T-cell (primary cell): ENCODE data around the gene UQCR11. TPM values are rescaled to one million over a fixed set of nuclear protein-coding genes. Genes with fewer than 3 reads are reported as not detected.
A peak's percentile ranks its signal among the peaks of the same experiment; 100 is the strongest.

Experiments
- ATAC-seq, 4 experiments: fragments of 200-7000 bp in 3 of 4; fragments of 150-1000 bp in 1 of 4; cut with Tn5 transposase; replicated peaks in 1 of 4; 1 replicate in 3 of 4; 2 replicates in 1 of 4; pipeline ENCODE4 v1.10.0; 2021; ENCODE audit warnings: moderate library complexity in 3 of 4, mild to moderate bottlenecking in 2 of 4, moderate number of reproducible peaks in 1 of 4
- CTCF ChIA-PET, 2 donors: fragments of 300-600 bp; sonication (Branson Sonifier 250); formaldehyde crosslinking; loops; one replicate each; lab custom pipeline; 2022; ENCODE audit warnings: antibody characterized with exemption in 2 of 2; lab: Charles Lee
- POLR2A ChIA-PET, 2 donors: fragments of 300-600 bp; sonication (Branson Sonifier 250); formaldehyde crosslinking; loops; one replicate each; lab custom pipeline; 2022; ENCODE audit warnings: antibody characterized with exemption in 2 of 2; lab: Charles Lee
- DNase-seq, 35 experiments: peaks; one replicate each; pipeline versions ENCODE4 v3.0.0 to v3.0.0-alpha.2; 2013 to 2023
- H3K27ac ChIP-seq: one replicate; pipeline ENCODE4 v1.5.1; 2013; ENCODE audit warnings: low read length
- H3K27me3 ChIP-seq, 2 experiments: replicated peaks in 1 of 2; 1 replicate in 1 of 2; 2 replicates in 1 of 2; pipeline versions ENCODE4 v1.6.1 to v1.7.0; 2013; ENCODE audit warnings: low read length in 1 of 2, mixed read lengths in 1 of 2; ENCODE audit not compliant: control insufficient read depth in 2 of 2, insufficient read depth in 2 of 2; ENCODE audit errors: extremely low read depth in 1 of 2
- H3K36me3 ChIP-seq, 2 donors: 1 replicate in 1 of 2; 2 replicates in 1 of 2; pipeline versions ENCODE4 v1.6.1 to v1.7.0; 2013; ENCODE audit warnings: low read length in 1 of 2; ENCODE audit not compliant: control insufficient read depth in 2 of 2, insufficient read depth in 1 of 2; ENCODE audit errors: extremely low read depth in 1 of 2
- H3K4me1 ChIP-seq, 2 experiments: 1 replicate in 1 of 2; 2 replicates in 1 of 2; pipeline versions ENCODE4 v1.6.1 to v1.7.0; 2013; ENCODE audit warnings: low read length in 2 of 2, mixed read lengths in 1 of 2; ENCODE audit not compliant: insufficient read depth in 2 of 2, control insufficient read depth in 1 of 2; ENCODE audit errors: extremely low read depth in 1 of 2
- H3K4me3 ChIP-seq, 2 donors: 1 replicate in 1 of 2; 2 replicates in 1 of 2; pipeline versions ENCODE4 v1.5.1 to v1.7.0; 2013; ENCODE audit warnings: mild to moderate bottlenecking in 2 of 2, low read length in 1 of 2, moderate library complexity in 1 of 2; ENCODE audit not compliant: control insufficient read depth in 1 of 2; ENCODE audit errors: extremely low read depth in 1 of 2
- H3K9me3 ChIP-seq: 2 replicates; pipeline ENCODE4 v1.7.0; 2013
- H3K27ac Mint-ChIP-seq, 2 donors: one replicate each; pipeline ENCODE4 v1.8.0; 2020 to 2021; ENCODE audit warnings: mild to moderate bottlenecking in 2 of 2, mixed read lengths in 2 of 2
- H3K27me3 Mint-ChIP-seq, 2 donors: one replicate each; pipeline ENCODE4 v1.8.0; 2021 to 2022; ENCODE audit warnings: mixed read lengths in 2 of 2
- H3K36me3 Mint-ChIP-seq: one replicate; pipeline ENCODE4 v1.8.0; 2021; ENCODE audit warnings: mixed read lengths
- H3K4me1 Mint-ChIP-seq, 3 donors: one replicate each; pipeline ENCODE4 v1.8.0; 2020 to 2022; ENCODE audit warnings: mixed read lengths in 3 of 3, mild to moderate bottlenecking in 1 of 3
- H3K4me3 Mint-ChIP-seq, 3 donors: one replicate each; pipeline ENCODE4 v1.8.0; 2020 to 2022; ENCODE audit warnings: mild to moderate bottlenecking in 3 of 3, mixed read lengths in 3 of 3, moderate library complexity in 3 of 3
- H3K9me3 Mint-ChIP-seq, 3 donors: one replicate each; pipeline ENCODE4 v1.8.0; 2020 to 2022; ENCODE audit warnings: mixed read lengths in 3 of 3
- WGBS: methylation state at CpG from one replicate; pipeline ENCODE4 v1.1.5; 2013; ENCODE audit warnings: missing lambda C conversion rate; ENCODE audit not compliant: insufficient coverage; 5-methylcytosine and 5-hydroxymethylcytosine counted together
- total RNA-seq, 35 experiments: library from RNA in 6 of 35; stranded (reverse) in 6 of 35; fragments of 120-200 nt in 1 of 35; gene quantifications; one replicate each; pipeline versions ENCODE4 v1.2.1 to v1.2.4 and lab custom pipeline; 2013 to 2026

The UQCR11 gene
- total RNA-seq, 5 donors from 2014 or later (not counting 1 experiment from before 2014, with no cell fraction given): 127 to 168 (median 148) TPM

DNA sequence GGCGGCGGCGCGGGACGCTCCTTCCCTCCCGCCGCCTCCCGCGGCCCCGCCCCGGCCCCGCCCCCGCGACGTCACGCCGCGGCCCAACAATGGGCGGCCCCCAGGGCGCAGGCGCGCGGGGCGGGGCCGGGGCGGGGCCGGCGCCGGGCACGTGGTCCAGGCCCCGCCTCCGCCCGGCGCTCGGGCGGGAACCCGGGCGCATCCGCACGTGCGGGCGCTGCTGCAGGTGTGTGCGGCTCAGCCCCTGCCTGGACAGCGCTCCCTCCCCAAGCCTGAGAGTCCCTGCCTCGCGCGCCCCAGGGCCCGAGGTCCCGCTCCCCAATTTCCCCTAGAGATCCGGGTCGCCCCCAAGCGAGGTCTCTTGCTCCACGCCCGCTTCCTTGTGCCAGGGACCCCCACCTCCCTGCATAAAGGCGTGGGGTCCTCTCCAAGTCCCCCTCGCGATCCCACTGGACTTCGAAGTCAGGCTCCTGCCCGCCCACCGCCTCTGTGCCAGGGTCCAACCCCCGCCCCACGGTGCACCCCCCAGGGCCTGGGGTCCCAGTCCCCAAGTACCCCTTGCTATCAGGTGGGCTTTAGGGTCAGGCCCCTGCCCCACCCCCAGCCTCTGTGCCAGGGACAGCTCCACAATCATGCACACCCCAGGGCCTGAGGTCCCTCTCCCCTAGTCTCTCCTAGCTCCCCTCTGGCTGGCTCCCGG, 36.8 kb downstream of the UQCR11 start, which contains the start of gene MEX3D:
Gene MEX3D, minus strand, starts transcription at position 6 of the 700 bp plus-strand sequence. CDS start 267 bp downstream, outside the sequence.
- DNase-seq (peak; percentile 60 to 94 (median 77)), ATAC-seq (peak; percentile 93 to 96 (median 95))
- Histone ChIP-seq H3K9me3 (no peaks in the 10 kb centered on the region), H3K27me3 (peaks cover 0 to 21% of the 10 kb centered on the region in 2 experiments), H3K4me3 (peak within 1 kb of the TSS in 1 of 2 donors; percentile 33), H3K27ac (no peak within 1 kb of the TSS), H3K36me3 (no peaks in the 10 kb centered on the region), H3K4me1 (peaks cover 4 to 15% of the 10 kb centered on the region in 2 experiments)
- Mint-ChIP-seq H3K27ac (no peak within 1 kb of the TSS), H3K36me3 (no peaks in the 10 kb centered on the region), H3K9me3 (no peaks in the 10 kb centered on the region), H3K4me3 (peak within 1 kb of the TSS; percentile 28 to 60 (median 51)), H3K27me3 (peaks cover 3 to 5% of the 10 kb centered on the region in 2 donors), H3K4me1 (peaks cover 0 to 12% (median 2%) of the 10 kb centered on the region in 3 donors)
- POLR2A ChIA-PET: interaction anchor here in 1 of 2 donors (0.5 kb wide), 1 partner anchor 25 kb away, joined by 3 read pairs; no protein-coding TSS in a partner anchor
- 9% methylated on average over 62 of the region's 63 CpGs for WGBS
- CTCF ChIA-PET: no interaction called here

DNA sequence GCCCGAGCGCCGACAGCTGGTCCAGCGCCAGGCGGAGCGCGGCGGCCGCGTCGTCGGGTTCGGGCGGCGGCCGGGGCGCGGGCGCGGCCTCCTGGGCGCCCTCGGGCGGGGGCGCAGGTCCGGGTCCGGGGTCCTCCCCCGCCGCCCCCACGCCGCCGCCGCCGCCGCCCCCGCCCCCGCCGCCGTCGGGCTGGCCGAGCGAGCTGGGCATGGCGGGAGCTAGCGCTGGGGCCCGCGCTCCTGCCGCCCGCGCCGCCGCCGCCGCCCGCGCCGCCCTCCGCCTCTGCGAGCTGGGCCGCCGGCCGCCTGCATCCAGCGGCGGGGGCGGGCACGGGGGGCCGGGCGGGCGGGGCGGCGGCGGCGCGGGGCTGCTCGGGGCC, 37.4 kb downstream of the UQCR11 start:
- Histone ChIP-seq H3K27me3 (peaks cover 0 to 21% of the 10 kb centered on the region in 2 experiments), H3K4me1 (peaks cover 4 to 15% of the 10 kb centered on the region in 2 experiments), H3K9me3 (no peaks in the 10 kb centered on the region), H3K36me3 (no peaks in the 10 kb centered on the region), H3K4me3 (no peak overlapping the region), H3K27ac (no peak overlapping the region)
- no peaks in the 10 kb centered on the region for H3K9me3 Mint-ChIP-seq
- under 1% methylated on average over 62 of the region's 73 CpGs for WGBS
- ChIA-PET CTCF (no interaction called here), POLR2A (no interaction called here)
- no peak overlapping the region for H3K27ac Mint-ChIP-seq
- peak in 2 of 4 experiments; percentile 1 to 41 for ATAC-seq
- no peak for DNase-seq
- peaks cover 3 to 5% of the 10 kb centered on the region in 2 donors for H3K27me3 Mint-ChIP-seq
- H3K4me1 Mint-ChIP-seq: peaks cover 0 to 12% (median 2%) of the 10 kb centered on the region in 3 donors
- H3K4me3 Mint-ChIP-seq: no peak overlapping the region
- no peaks in the 10 kb centered on the region for H3K36me3 Mint-ChIP-seq

- Mint-ChIP-seq H3K27me3 (peaks cover 3 to 5% of the 10 kb centered on the region in 2 donors), H3K36me3 (no peaks in the 10 kb centered on the region), H3K4me3 (peak overlapping the region in 1 of 3 donors; percentile 34), H3K4me1 (peaks cover 0 to 12% (median 2%) of the 10 kb centered on the region in 3 donors), H3K27ac (no peak overlapping the region), H3K9me3 (no peaks in the 10 kb centered on the region)
- 2% methylated on average over 105 of the region's 108 CpGs for WGBS
- ATAC-seq (no peak), DNase-seq (peak in 2 of 35 experiments; percentile 12 to 25)
- no peaks in the 10 kb centered on the region for H3K9me3 ChIP-seq
- ChIA-PET CTCF (no interaction called here), POLR2A (no interaction called here)
- peaks cover 0 to 20% of the 10 kb centered on the region in 2 experiments for H3K27me3 ChIP-seq
- H3K36me3 ChIP-seq: no peaks in the 10 kb centered on the region
- peaks cover 4 to 15% of the 10 kb centered on the region in 2 experiments for H3K4me1 ChIP-seq
- no peak overlapping the region for H3K4me3 ChIP-seq
- no peak overlapping the region for H3K27ac ChIP-seq
Measured at GRCh38 chr19:1567116-1567847, 38.0 kb downstream of the UQCR11 start.

- Mint-ChIP-seq H3K27me3 (peaks cover 3 to 5% of the 10 kb centered on the region in 2 donors), H3K4me3 (peak overlapping the region in 1 of 3 donors; percentile 30), H3K36me3 (no peaks in the 10 kb centered on the region), H3K27ac (no peak overlapping the region), H3K4me1 (peaks cover 0 to 12% (median 2%) of the 10 kb centered on the region in 3 donors), H3K9me3 (no peaks in the 10 kb centered on the region)
- POLR2A ChIA-PET: no interaction called here
- CTCF ChIA-PET: no interaction called here
- DNase-seq (peak in 1 of 35 experiments; percentile 21), ATAC-seq (no peak)
- WGBS: 50% methylated on average over 28 of the region's 42 CpGs
- Histone ChIP-seq H3K27ac (no peak overlapping the region), H3K4me1 (peaks cover 4 to 15% of the 10 kb centered on the region in 2 experiments), H3K4me3 (no peak overlapping the region), H3K27me3 (peaks cover 0 to 18% of the 10 kb centered on the region in 2 experiments), H3K36me3 (no peaks in the 10 kb centered on the region), H3K9me3 (no peaks in the 10 kb centered on the region)
Measured at GRCh38 chr19:1566392-1567115, 38.7 kb downstream of the UQCR11 start.

DNA sequence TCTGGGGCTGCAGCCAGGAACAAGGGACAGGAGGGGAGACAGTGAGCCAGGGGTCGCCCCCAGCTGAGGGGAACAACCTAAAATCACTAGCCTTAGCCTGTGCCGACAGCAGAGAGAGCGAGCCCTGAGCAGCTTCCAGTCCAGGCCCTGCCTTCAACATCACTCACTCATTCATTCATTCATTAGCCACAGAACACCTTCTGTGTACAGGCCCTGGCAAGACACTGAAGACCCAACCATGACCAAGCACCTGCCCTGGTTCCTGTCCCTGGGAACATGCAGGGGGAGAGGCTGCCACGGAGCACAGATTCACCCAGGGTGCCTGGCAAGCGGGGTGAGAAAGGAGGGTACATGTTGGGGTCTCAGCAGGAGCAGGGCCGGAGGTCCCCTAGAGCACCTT, 42.0 kb downstream of the UQCR11 start:
- 83% methylated on average over 2 of the region's 6 CpGs for WGBS
- CTCF ChIA-PET: no interaction called here

More for the DNA sequence above, 42.0 kb downstream of the UQCR11 start:
- no peaks in the 10 kb centered on the region for H3K36me3 ChIP-seq
- DNase-seq (no peak), ATAC-seq (no peak)
- H3K27me3 ChIP-seq: peaks cover 0 to 4% of the 10 kb centered on the region in 2 experiments
- no peak overlapping the region for H3K27ac Mint-ChIP-seq
- peaks cover 2 to 10% of the 10 kb centered on the region in 2 experiments for H3K4me1 ChIP-seq
- no peaks in the 10 kb centered on the region for H3K9me3 ChIP-seq
- H3K4me1 Mint-ChIP-seq: peaks cover 0 to 3% (median 0%) of the 10 kb centered on the region in 3 donors
- H3K4me3 Mint-ChIP-seq: no peak overlapping the region
- POLR2A ChIA-PET: no interaction called here
- no peaks in the 10 kb centered on the region for H3K9me3 Mint-ChIP-seq
- no peak overlapping the region for H3K27ac ChIP-seq
- H3K36me3 Mint-ChIP-seq: no peaks in the 10 kb centered on the region
- no peaks in the 10 kb centered on the region for H3K27me3 Mint-ChIP-seq
- no peak overlapping the region for H3K4me3 ChIP-seq
